ENCODE results near the gene KLHDC8B. TPM values are rescaled to one million over a fixed set of nuclear protein-coding genes. Genes with fewer than 3 reads are reported as not detected.

Gene KLHDC8B
- total and polyA plus RNA-seq, 4 donors = 8.1 to 17.1 (median 9.4) TPM

DNA sequence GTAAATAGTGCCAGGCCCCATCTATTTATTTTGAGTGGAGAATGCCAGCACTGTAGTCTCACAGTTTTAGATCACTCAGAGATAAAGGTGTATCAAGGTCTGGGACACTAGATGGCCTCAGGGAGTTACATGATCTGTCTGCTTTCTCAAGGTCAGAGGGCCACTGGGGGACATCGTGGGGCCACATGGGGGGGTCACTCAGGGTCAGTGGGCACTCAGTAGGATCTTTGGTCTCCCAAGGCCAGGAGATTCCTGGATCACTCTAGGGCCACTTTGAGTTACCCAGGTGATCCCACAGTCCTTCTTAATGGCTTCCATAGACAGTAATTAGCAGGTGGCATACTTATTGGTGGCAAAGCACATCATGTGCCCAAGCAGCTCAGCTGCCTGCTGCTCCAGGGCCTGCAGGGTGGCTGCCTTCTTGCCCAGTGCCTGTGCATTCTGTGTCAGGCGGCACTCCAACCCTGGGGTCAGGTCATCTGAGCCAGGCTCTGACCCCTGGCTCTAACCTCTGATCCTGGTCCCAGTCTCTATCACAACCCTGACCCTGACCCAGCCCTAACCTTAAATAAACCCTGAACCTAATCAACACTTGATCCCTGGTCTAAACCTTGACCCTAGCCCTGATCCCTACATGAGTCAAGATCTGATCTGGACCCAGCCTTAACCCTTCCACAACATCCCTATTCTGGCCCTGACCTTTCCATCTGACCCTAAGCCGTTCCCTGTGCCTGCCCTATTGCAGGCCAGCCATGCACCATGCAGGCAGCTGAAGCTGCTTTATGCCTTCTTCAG, 36.7 kb upstream of the KLHDC8B start:
- TF ChIP-seq YY1 (IDR thresholded peaks at IDR 0.05) (no peak), EGR1 (IDR thresholded peaks at IDR 0.05; ENCODE audit: low read depth in 2 of 2) (no peak), JUND (IDR thresholded peaks at IDR 0.05) (no peak), FOXA2 (IDR thresholded peaks at IDR 0.05) (no peak), NR2F2 (IDR thresholded peaks at IDR 0.05) (peak; percentile 100), SP1 (IDR thresholded peaks at IDR 0.05) (peak; percentile 52), TAF1 (conservative IDR thresholded peaks at IDR 0.05) (no peak), FOXA1 (IDR thresholded peaks at IDR 0.05) (no peak), HNF4G (IDR thresholded peaks at IDR 0.05) (peak; percentile 75), HNF4A (conservative IDR thresholded peaks at IDR 0.05) (peak; percentile 89 to 96), RXRA (IDR thresholded peaks at IDR 0.05) (peak; percentile 92 to 98), RAD21 (IDR thresholded peaks at IDR 0.05) (no peak), REST (IDR thresholded peaks at IDR 0.05) (no peak), GABPA (IDR thresholded peaks at IDR 0.05 in 1 of 2, conservative IDR thresholded peaks at IDR 0.05 in 1 of 2) (no peak)
- TF ChIP-seq, protein P1, sequence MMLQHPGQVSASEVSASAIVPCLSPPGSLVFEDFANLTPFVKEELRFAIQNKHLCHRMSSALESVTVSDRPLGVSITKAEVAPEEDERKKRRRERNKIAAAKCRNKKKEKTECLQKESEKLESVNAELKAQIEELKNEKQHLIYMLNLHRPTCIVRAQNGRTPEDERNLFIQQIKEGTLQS (IDR thresholded peaks at IDR 0.05) = no peak
- TF ChIP-seq, protein P2, sequence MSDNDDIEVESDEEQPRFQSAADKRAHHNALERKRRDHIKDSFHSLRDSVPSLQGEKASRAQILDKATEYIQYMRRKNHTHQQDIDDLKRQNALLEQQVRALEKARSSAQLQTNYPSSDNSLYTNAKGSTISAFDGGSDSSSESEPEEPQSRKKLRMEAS (IDR thresholded peaks at IDR 0.05) = no peak
- TF ChIP-seq, protein P3, sequence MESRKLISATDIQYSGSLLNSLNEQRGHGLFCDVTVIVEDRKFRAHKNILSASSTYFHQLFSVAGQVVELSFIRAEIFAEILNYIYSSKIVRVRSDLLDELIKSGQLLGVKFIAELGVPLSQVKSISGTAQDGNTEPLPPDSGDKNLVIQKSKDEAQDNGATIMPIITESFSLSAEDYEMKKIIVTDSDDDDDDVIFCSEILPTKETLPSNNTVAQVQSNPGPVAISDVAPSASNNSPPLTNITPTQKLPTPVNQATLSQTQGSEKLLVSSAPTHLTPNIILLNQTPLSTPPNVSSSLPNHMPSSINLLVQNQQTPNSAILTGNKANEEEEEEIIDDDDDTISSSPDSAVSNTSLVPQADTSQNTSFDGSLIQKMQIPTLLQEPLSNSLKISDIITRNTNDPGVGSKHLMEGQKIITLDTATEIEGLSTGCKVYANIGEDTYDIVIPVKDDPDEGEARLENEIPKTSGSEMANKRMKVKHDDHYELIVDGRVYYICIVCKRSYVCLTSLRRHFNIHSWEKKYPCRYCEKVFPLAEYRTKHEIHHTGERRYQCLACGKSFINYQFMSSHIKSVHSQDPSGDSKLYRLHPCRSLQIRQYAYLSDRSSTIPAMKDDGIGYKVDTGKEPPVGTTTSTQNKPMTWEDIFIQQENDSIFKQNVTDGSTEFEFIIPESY (IDR thresholded peaks at IDR 0.05) = no peak
- TF ChIP-seq, protein P4, sequence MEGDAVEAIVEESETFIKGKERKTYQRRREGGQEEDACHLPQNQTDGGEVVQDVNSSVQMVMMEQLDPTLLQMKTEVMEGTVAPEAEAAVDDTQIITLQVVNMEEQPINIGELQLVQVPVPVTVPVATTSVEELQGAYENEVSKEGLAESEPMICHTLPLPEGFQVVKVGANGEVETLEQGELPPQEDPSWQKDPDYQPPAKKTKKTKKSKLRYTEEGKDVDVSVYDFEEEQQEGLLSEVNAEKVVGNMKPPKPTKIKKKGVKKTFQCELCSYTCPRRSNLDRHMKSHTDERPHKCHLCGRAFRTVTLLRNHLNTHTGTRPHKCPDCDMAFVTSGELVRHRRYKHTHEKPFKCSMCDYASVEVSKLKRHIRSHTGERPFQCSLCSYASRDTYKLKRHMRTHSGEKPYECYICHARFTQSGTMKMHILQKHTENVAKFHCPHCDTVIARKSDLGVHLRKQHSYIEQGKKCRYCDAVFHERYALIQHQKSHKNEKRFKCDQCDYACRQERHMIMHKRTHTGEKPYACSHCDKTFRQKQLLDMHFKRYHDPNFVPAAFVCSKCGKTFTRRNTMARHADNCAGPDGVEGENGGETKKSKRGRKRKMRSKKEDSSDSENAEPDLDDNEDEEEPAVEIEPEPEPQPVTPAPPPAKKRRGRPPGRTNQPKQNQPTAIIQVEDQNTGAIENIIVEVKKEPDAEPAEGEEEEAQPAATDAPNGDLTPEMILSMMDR (IDR thresholded peaks at IDR 0.05; ENCODE audit: low read depth, low read length, missing input control) = no peak
- Histone ChIP-seq H3K4me1 (ENCODE audit: control insufficient read depth in 4 of 4, insufficient read depth in 4 of 4, low read length in 3 of 4) (peaks cover 2 to 57% (median 51%) of the 10 kb centered on the region in 4 donors), H3K36me3 (ENCODE audit: control insufficient read depth in 4 of 4, insufficient read depth in 3 of 4, low read depth in 1 of 4, low read length in 3 of 4) (no peaks in the 10 kb centered on the region), H3K27ac (ENCODE audit: low read depth in 1 of 2, low read length in 2 of 2) (no peak overlapping the region), H3K9ac (ENCODE audit: low read depth in 1 of 2, low read length in 2 of 2) (no peak overlapping the region), H3K9me3 (ENCODE audit: control insufficient read depth in 4 of 4, low read length in 3 of 4) (no peaks in the 10 kb centered on the region), H3K4me3 (ENCODE audit: low read depth in 1 of 3, low read length in 3 of 3) (no peak overlapping the region), H3K27me3 (ENCODE audit: control insufficient read depth in 4 of 4, insufficient read depth in 4 of 4, low read length in 3 of 4) (no peaks in the 10 kb centered on the region)
- no peak for DNase-seq (ENCODE audit: low spot score)
- WGBS = 25% methylated on average over 3 of the region's 3 CpGs
